IPS-11a (cell line): ENCODE data around the gene NCBP2L.

Source experiments
- H3K4me3 ChIP-seq: one replicate; pipeline ENCODE4 v1.5.1; 2013; ENCODE audit warnings: low read depth, low read length, control low read depth

NCBP2L gene

GRCh38 chrX:107752043-107752442 lies 25.5 kb upstream of the NCBP2L start:
- H3K4me3 ChIP-seq, result no peak overlapping the region

GRCh38 chrX:107752714-107753113 lies 24.8 kb upstream of the NCBP2L start:
- H3K4me3 ChIP-seq, result no peak overlapping the region

GRCh38 chrX:107753187-107753586 lies 24.3 kb upstream of the NCBP2L start:
- no peak overlapping the region for H3K4me3 ChIP-seq

- H3K4me3 ChIP-seq, result no peak overlapping the region
These were observed 21.8 kb upstream of the NCBP2L start for GRCh38 chrX:107755721-107756120.

GRCh38 chrX:107758231-107758766 lies 19.2 kb upstream of the NCBP2L start:
- no peak overlapping the region for H3K4me3 ChIP-seq

GRCh38 chrX:107760304-107761077 lies 17.0 kb upstream of the NCBP2L start:
- no peak overlapping the region for H3K4me3 ChIP-seq

GRCh38 chrX:107763647-107764046 lies 13.9 kb upstream of the NCBP2L start:
- H3K4me3 ChIP-seq, result no peak overlapping the region

GRCh38 chrX:107764845-107765608 lies 12.5 kb upstream of the NCBP2L start:
- H3K4me3 ChIP-seq, result no peak overlapping the region

GRCh38 chrX:107766470-107767150 lies 10.9 kb upstream of the NCBP2L start:
- H3K4me3 ChIP-seq, result no peak overlapping the region

GRCh38 chrX:107768051-107768450 lies 9.5 kb upstream of the NCBP2L start:
- H3K4me3 ChIP-seq, result no peak overlapping the region

- no peak overlapping the region for H3K4me3 ChIP-seq
These were observed 7.8 kb upstream of the NCBP2L start for GRCh38 chrX:107769581-107770317.

GRCh38 chrX:107773206-107773605 lies 4.3 kb upstream of the NCBP2L start:
- no peak overlapping the region for H3K4me3 ChIP-seq

- no peak overlapping the region for H3K4me3 ChIP-seq
These were observed 3.6 kb upstream of the NCBP2L start for GRCh38 chrX:107773906-107774435.

- peak overlapping the region; percentile 17 for H3K4me3 ChIP-seq
These were observed 2.4 kb upstream of the NCBP2L start for GRCh38 chrX:107775000-107775733.

- peak within 1 kb of the TSS; percentile 17 for H3K4me3 ChIP-seq
These were observed 1.6 kb upstream of the NCBP2L start, which contains the start of gene TSC22D3 for GRCh38 chrX:107775734-107776511. TSS of gene TSC22D3 (minus strand) at chrX:107775787. CDS start at chrX:107775419, 368 bp downstream.

- peak overlapping the region; percentile 0 for H3K4me3 ChIP-seq
These were observed 641 bp upstream of the NCBP2L start for GRCh38 chrX:107776649-107777535.

- no peak overlapping the region for H3K4me3 ChIP-seq
These were observed 3.0 kb downstream of the NCBP2L start for GRCh38 chrX:107780525-107780924.

GRCh38 chrX:107787827-107788226 lies 10.3 kb downstream of the NCBP2L start:
- no peak overlapping the region for H3K4me3 ChIP-seq
